Kidney (tissue), 14 donors: ENCODE measurements around the gene FRMD4A. TPM values are rescaled to one million over a fixed set of nuclear protein-coding genes. Genes with fewer than 3 reads are reported as not detected.

Experiments used
- DNase-seq, 5 donors: peaks; one replicate each; pipeline ENCODE4 v3.0.0-alpha.2; 2013 to 2020
- FAIRE-seq: peaks from 2 replicates; lab custom pipeline; 2012; peaks lifted over from hg19 to GRCh38; lab: Jason Lieb, UNC
- H3K27ac ChIP-seq, 2 donors: one replicate each; pipeline ENCODE4 v1.7.0; 2013; ENCODE audit warnings: low read depth in 2 of 2, low read length in 2 of 2, inconsistent platforms in 1 of 2
- H3K27me3 ChIP-seq: one replicate; pipeline ENCODE4 v1.7.1; 2013; ENCODE audit warnings: low read length, inconsistent platforms; ENCODE audit not compliant: control insufficient read depth, insufficient read depth
- H3K36me3 ChIP-seq, 3 donors: one replicate each; pipeline versions ENCODE4 v1.7.0 to v1.7.1; 2013; ENCODE audit warnings: low read length in 3 of 3, control low read depth in 1 of 3, inconsistent platforms in 1 of 3; ENCODE audit not compliant: insufficient read depth in 3 of 3, control insufficient read depth in 2 of 3
- H3K4me1 ChIP-seq, 3 donors: one replicate each; pipeline versions ENCODE4 v1.7.0 to v1.7.1; 2013; ENCODE audit warnings: low read length in 3 of 3, inconsistent platforms in 1 of 3, low read depth in 1 of 3; ENCODE audit not compliant: control insufficient read depth in 2 of 3, insufficient read depth in 2 of 3
- H3K4me3 ChIP-seq, 3 donors: one replicate each; pipeline versions ENCODE4 v1.7.0 to v1.8.1; 2013; ENCODE audit warnings: low read length in 3 of 3, control low read depth in 1 of 3, inconsistent platforms in 1 of 3
- H3K9ac ChIP-seq, 3 donors: one replicate each; pipeline versions ENCODE4 v1.7.0 to v1.7.1; 2013; ENCODE audit warnings: low read length in 3 of 3, control low read depth in 1 of 3, inconsistent platforms in 1 of 3
- H3K9me3 ChIP-seq, 3 donors: one replicate each; pipeline versions ENCODE4 v1.7.0 to v1.7.1; 2013; ENCODE audit warnings: low read length in 3 of 3, control low read depth in 1 of 3, inconsistent platforms in 1 of 3; ENCODE audit not compliant: control insufficient read depth in 2 of 3, insufficient read depth in 1 of 3
- CTCF ChIP-seq: IDR thresholded peaks from 3 replicates; pipeline ENCODE4 v1.5.1; 2012; ENCODE audit warnings: mild to moderate bottlenecking, moderate library complexity, borderline replicate concordance; ENCODE audit not compliant: insufficient read depth; ENCODE audit errors: extremely low read depth
- intact Hi-C: fragments of 100-400 bp; cut with DNase I; formaldehyde crosslinking; loops from one replicate; pipeline ENCODE4 v1.11.1; 2022
- polyA plus RNA-seq: library from polyadenylated mRNA; stranded (reverse); fragments of 350-450 nt; fragmentation: Illumina TruSeq; extraction: RNeasy Lipid Tissue Mini Kit (QIAGEN cat#74804); gene quantifications from one replicate; pipeline ENCODE4 v1.2.3, GENCODE V29; 2014; ENCODE audit warnings: low read depth, low replicate concordance; ENCODE audit not compliant: insufficient read depth
- total RNA-seq: library from RNA; stranded (reverse); fragmentation: NEBNext Ultra II Directional; extraction: Animal tissue kit (Norgen Biotek cat#: 25700); gene quantifications from one replicate; pipeline ENCODE4 v1.2.1, GENCODE V29; 2021
- donor health status: control.
- donor health status: control.
- donor health status: control.
- donor health status: control.
- donor health status: control.
- donor health status: DM: yes; HTN: yes; CAD: no.
- donor health status: Normal renal cell carcinoma (clear cell type).

FRMD4A gene
- total and polyA plus RNA-seq, 2 donors from 2014 or later, result 16.0 to 68.2 TPM

DNA sequence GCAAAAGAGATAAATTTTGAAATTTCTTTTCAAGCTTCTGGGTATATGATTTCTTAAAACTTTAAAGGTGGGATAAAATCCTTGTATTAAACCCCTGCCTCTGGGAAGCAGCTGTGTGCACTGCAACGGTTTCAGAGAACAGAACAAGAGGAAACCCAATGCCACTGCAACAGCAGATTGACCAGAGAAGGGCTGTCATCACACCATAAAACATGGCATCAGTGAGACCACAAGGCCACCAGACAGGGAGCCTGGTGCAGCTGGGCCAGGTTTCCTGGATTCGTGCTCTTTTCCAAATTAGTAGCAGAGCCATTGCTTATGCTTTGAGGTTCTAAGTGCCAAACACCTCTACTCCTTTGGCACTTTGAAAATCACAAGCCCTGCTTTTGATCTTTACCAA lies 591.5 kb downstream of the FRMD4A start:
- no peak for TF ChIP-seq CTCF
- Histone ChIP-seq H3K27ac (no peak overlapping the region), H3K4me1 (peaks cover 0 to 8% (median 0%) of the 10 kb centered on the region in 3 donors), H3K4me3 (no peak overlapping the region), H3K9me3 (no peaks in the 10 kb centered on the region), H3K9ac (no peak overlapping the region), H3K36me3 (no peaks in the 10 kb centered on the region), H3K27me3 (no peaks in the 10 kb centered on the region)
- intact Hi-C loops, result no loop called here
- FAIRE-seq (no peak), DNase-seq (peak in 4 of 5 donors; percentile 50 to 83 (median 74))

DNA sequence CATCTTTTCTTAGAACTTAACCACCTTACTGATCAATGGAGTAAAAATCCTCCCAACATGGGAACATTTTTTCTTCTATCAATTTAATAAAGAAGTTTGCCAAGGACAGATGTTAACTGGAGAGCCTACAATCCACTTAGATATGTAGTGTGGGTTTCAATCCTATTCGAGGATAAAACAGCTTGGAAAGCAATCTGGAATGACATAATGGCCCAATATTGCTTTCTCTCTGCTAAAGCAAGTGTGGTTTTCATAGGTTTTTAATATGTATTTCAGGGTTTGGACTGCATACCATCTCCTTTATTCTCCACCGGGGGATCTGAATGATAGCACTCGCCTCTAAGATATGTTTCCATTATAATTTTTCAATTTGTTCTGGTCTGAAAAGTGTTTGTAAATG lies 594.2 kb downstream of the FRMD4A start:
- intact Hi-C loops, result no loop called here
- no peaks in the 10 kb centered on the region for H3K27me3 ChIP-seq
- no peaks in the 10 kb centered on the region for H3K36me3 ChIP-seq
- TF ChIP-seq CTCF, result no peak
- no peak overlapping the region for H3K9ac ChIP-seq
- H3K9me3 ChIP-seq, result no peaks in the 10 kb centered on the region
- DNase-seq, result no peak
- FAIRE-seq, result no peak
- H3K27ac ChIP-seq, result no peak overlapping the region
- no peak overlapping the region for H3K4me3 ChIP-seq
- no peaks in the 10 kb centered on the region for H3K4me1 ChIP-seq

GRCh38 chr10:13734151-13734550 lies 596.6 kb downstream of the FRMD4A start:
- TF ChIP-seq CTCF, result no peak
- no peak overlapping the region for H3K9ac ChIP-seq
- no peak overlapping the region for H3K4me3 ChIP-seq
- H3K9me3 ChIP-seq, result no peaks in the 10 kb centered on the region
- H3K36me3 ChIP-seq, result no peaks in the 10 kb centered on the region
- intact Hi-C loops, result no loop called here
- H3K27ac ChIP-seq, result no peak overlapping the region
- peaks cover 0 to 4% (median 0%) of the 10 kb centered on the region in 3 donors for H3K4me1 ChIP-seq
- DNase-seq, result peak in 4 of 5 donors; percentile 65 to 81 (median 76)
- no peak for FAIRE-seq
- H3K27me3 ChIP-seq, result no peaks in the 10 kb centered on the region

GRCh38 chr10:13733071-13733470 lies 597.7 kb downstream of the FRMD4A start:
- H3K4me3 ChIP-seq, result no peak overlapping the region
- intact Hi-C loops, result no loop called here

More at GRCh38 chr10:13733071-13733470, 597.7 kb downstream of the FRMD4A start:
- Histone ChIP-seq H3K27me3 (no peaks in the 10 kb centered on the region), H3K36me3 (no peaks in the 10 kb centered on the region), H3K9me3 (no peaks in the 10 kb centered on the region), H3K27ac (no peak overlapping the region), H3K9ac (no peak overlapping the region), H3K4me1 (peaks cover 0 to 4% (median 0%) of the 10 kb centered on the region in 3 donors)
- no peak for FAIRE-seq
- DNase-seq, result no peak
- no peak for TF ChIP-seq CTCF
